ENCODE data around the gene CBLIF. TPM values are rescaled to one million over a fixed set of nuclear protein-coding genes. Genes with fewer than 3 reads are reported as not detected.

The CBLIF gene
- total RNA-seq, 2 experiments from 2014 or later: not detected

- Histone ChIP-seq H4K20me1 (ENCODE audit: insufficient read depth, low read length) (no peaks in the 10 kb centered on the region), H2AFZ (ENCODE audit: low read length) (peak overlapping the region; percentile 98; the same call in 1 of the 2 replicates), H3K4me3 (ENCODE audit: low read depth, low read length, poor library complexity, severe bottlenecking) (peak overlapping the region; percentile 61), H3K9me3 (ENCODE audit: low read length) (no peaks in the 10 kb centered on the region), H3K4me2 (ENCODE audit: low read length) (peak overlapping the region; percentile 77), H3K79me2 (ENCODE audit: insufficient read depth, low read depth, low read length) (peaks cover 18% of the 10 kb centered on the region; the same call in 1 of the 2 replicates), H3K27ac (ENCODE audit: low read depth, low read length, poor library complexity, severe bottlenecking) (peak overlapping the region; percentile 97), H3K4me1 (ENCODE audit: insufficient read depth, low read length, poor library complexity, severe bottlenecking) (peaks cover 90% of the 10 kb centered on the region), H3K36me3 (ENCODE audit: insufficient read depth, low read length) (no peaks in the 10 kb centered on the region), H3K9me2 (ENCODE audit: insufficient read depth, low read length) (no peaks in the 10 kb centered on the region)
- ChIA-PET CTCF (ENCODE audit: unreplicated experiment) (no interaction called here), POLR2A (interaction anchor here (0.6 to 1.2 kb wide), 3 partner anchors 18 to 656 kb away, joined by 3 to 4 read pairs (median 3); no protein-coding TSS in a partner anchor)
- no TSS peak for BruUV-seq (replicated peaks)
- intact Hi-C loops (cut with micrococcal nuclease; ENCODE audit: unreplicated experiment): loop anchor here (5.0 to 10.0 kb wide), 3 partner anchors 541 to 682 kb away; partner anchors contain the start of gene FAM111A
- TF ChIP-seq EZH2phosphoT487 (IDR thresholded peaks at IDR 0.05; ENCODE audit: borderline replicate concordance, low read depth, low read length) (no peak), CTCF (conservative IDR thresholded peaks at IDR 0.05; ENCODE audit: low read length) (no peak)
- DNase-seq (ENCODE audit: low spot score): no peak
Measured at GRCh38 chr11:59815754-59816153, 29.5 kb downstream of the CBLIF start.

- peaks cover 80% of the 10 kb centered on the region for H3K4me1 ChIP-seq (ENCODE audit: insufficient read depth, low read length, poor library complexity, severe bottlenecking)
- POLR2A ChIA-PET: interaction anchor here (0.6 to 0.7 kb wide), 3 partner anchors 366 to 961 kb away, joined by 3 to 4 read pairs (median 4); no protein-coding TSS in a partner anchor
- H2AFZ ChIP-seq (ENCODE audit: low read length): peak overlapping the region; percentile 98
- H3K4me3 ChIP-seq (ENCODE audit: low read depth, low read length, poor library complexity, severe bottlenecking): peak overlapping the region; percentile 61
- peaks cover 6% of the 10 kb centered on the region; the same call in 1 of the 2 replicates for H3K36me3 ChIP-seq (ENCODE audit: insufficient read depth, low read length)
- H3K79me2 ChIP-seq (ENCODE audit: insufficient read depth, low read depth, low read length): peaks cover 26% of the 10 kb centered on the region
- intact Hi-C loops (cut with micrococcal nuclease; ENCODE audit: unreplicated experiment): loop anchor here (5.0 to 10.0 kb wide), 4 partner anchors 147 to 669 kb away; partner anchors contain the start of genes FAM111A and PATL1
- peak overlapping the region; percentile 77 for H3K4me2 ChIP-seq (ENCODE audit: low read length)
- peak overlapping the region; percentile 97 for H3K27ac ChIP-seq (ENCODE audit: low read depth, low read length, poor library complexity, severe bottlenecking)
- no peaks in the 10 kb centered on the region for H3K9me2 ChIP-seq (ENCODE audit: insufficient read depth, low read length)
- CTCF ChIA-PET (ENCODE audit: unreplicated experiment): no interaction called here
- no peaks in the 10 kb centered on the region for H3K9me3 ChIP-seq (ENCODE audit: low read length)
- no TSS peak for BruUV-seq (replicated peaks)
- peaks cover 7% of the 10 kb centered on the region; the same call in 1 of the 2 replicates for H4K20me1 ChIP-seq (ENCODE audit: insufficient read depth, low read length)
- TF ChIP-seq CTCF (conservative IDR thresholded peaks at IDR 0.05; ENCODE audit: low read length) (no peak), EZH2phosphoT487 (IDR thresholded peaks at IDR 0.05; ENCODE audit: borderline replicate concordance, low read depth, low read length) (no peak)
- no peak for DNase-seq (ENCODE audit: low spot score)
Measured at GRCh38 chr11:59814021-59814420, 31.3 kb downstream of the CBLIF start.

GRCh38 chr11:59813364-59813763 lies 31.9 kb downstream of the CBLIF start:
- DNase-seq (ENCODE audit: low spot score): no peak
- BruUV-seq (replicated peaks): no TSS peak
- Histone ChIP-seq H3K9me2 (ENCODE audit: insufficient read depth, low read length) (no peaks in the 10 kb centered on the region), H3K9me3 (ENCODE audit: low read length) (no peaks in the 10 kb centered on the region), H3K4me2 (ENCODE audit: low read length) (peak overlapping the region; percentile 77; the same call in 1 of the 2 replicates), H2AFZ (ENCODE audit: low read length) (peak overlapping the region; percentile 33; the same call in 1 of the 2 replicates), H3K79me2 (ENCODE audit: insufficient read depth, low read depth, low read length) (peaks cover 33% of the 10 kb centered on the region), H3K27ac (ENCODE audit: low read depth, low read length, poor library complexity, severe bottlenecking) (peak overlapping the region; percentile 8), H3K36me3 (ENCODE audit: insufficient read depth, low read length) (peaks cover 13% of the 10 kb centered on the region), H4K20me1 (ENCODE audit: insufficient read depth, low read length) (peaks cover 8% of the 10 kb centered on the region; the same call in 1 of the 2 replicates), H3K4me1 (ENCODE audit: insufficient read depth, low read length, poor library complexity, severe bottlenecking) (peaks cover 80% of the 10 kb centered on the region), H3K4me3 (ENCODE audit: low read depth, low read length, poor library complexity, severe bottlenecking) (no peak overlapping the region)
- ChIA-PET CTCF (ENCODE audit: unreplicated experiment) (no interaction called here), POLR2A (interaction anchor here (0.6 to 0.7 kb wide), 2 partner anchors 196 to 367 kb away, joined by 3 to 4 read pairs; no protein-coding TSS in a partner anchor)
- intact Hi-C loops (cut with micrococcal nuclease; ENCODE audit: unreplicated experiment): loop anchor here (5.0 to 10.0 kb wide), 4 partner anchors 146 to 669 kb away; partner anchors contain the start of genes FAM111A and PATL1
- TF ChIP-seq CTCF (conservative IDR thresholded peaks at IDR 0.05; ENCODE audit: low read length) (no peak), EZH2phosphoT487 (IDR thresholded peaks at IDR 0.05; ENCODE audit: borderline replicate concordance, low read depth, low read length) (no peak)
